WTC11 (cell line): ENCODE measurements around the gene STK25. TPM values are rescaled to one million over a fixed set of nuclear protein-coding genes. Genes with fewer than 3 reads are reported as not detected.

Experiments
- ATAC-seq: fragments of 200-7000 bp; cut with Tn5 transposase; 2 replicates; pipeline ENCODE4 v1.10.0; 2021; ENCODE audit warnings: mild to moderate bottlenecking, moderate library complexity
- CTCF ChIA-PET: fragments of 300-600 bp; sonication (Branson Sonifier 250); formaldehyde crosslinking; loops from one replicate; lab custom pipeline; 2021; ENCODE audit warnings: antibody characterized with exemption; lab: Charles Lee
- POLR2A ChIA-PET: fragments of 350-600 bp; sonication (Branson Sonifier 250); formaldehyde crosslinking; loops from one replicate; lab custom pipeline; 2021; ENCODE audit warnings: antibody characterized with exemption; lab: Charles Lee
- DNase-seq: peaks from one replicate; pipeline ENCODE4 v3.0.0; 2021; ENCODE audit warnings: low spot score
- H3K27ac Mint-ChIP-seq: 2 replicates; pipeline ENCODE4 v1.8.0; 2021; ENCODE audit warnings: mixed read lengths
- H3K27me3 Mint-ChIP-seq: 2 replicates; pipeline ENCODE4 v1.8.0; 2021; ENCODE audit warnings: low read depth, mild to moderate bottlenecking, moderate library complexity, mixed read lengths
- H3K36me3 Mint-ChIP-seq: 2 replicates; pipeline ENCODE4 v1.8.0; 2021; ENCODE audit warnings: mixed read lengths
- H3K4me1 Mint-ChIP-seq: 2 replicates; pipeline ENCODE4 v1.8.0; 2022; ENCODE audit warnings: mixed read lengths
- H3K4me3 Mint-ChIP-seq: 2 replicates; pipeline ENCODE4 v1.8.0; 2021; ENCODE audit warnings: mild to moderate bottlenecking, moderate library complexity, mixed read lengths
- H3K9me3 Mint-ChIP-seq: 2 replicates; pipeline ENCODE4 v1.8.0; 2021; ENCODE audit warnings: mixed read lengths
- GRHL2 ChIP-seq: fragments of 250-450 bp; sonication (Bioruptor Pico); IDR thresholded peaks from 2 replicates; pipeline ENCODE4 v1.8.0; 2022; ENCODE audit warnings: mild to moderate bottlenecking, moderate library complexity; ENCODE audit not compliant: insufficient replicate concordance, severe bottlenecking
- IRF2 ChIP-seq: sonication (generic); formaldehyde crosslinking; IDR thresholded peaks from 2 replicates; pipeline ENCODE4 v1.8.0; 2022; ENCODE audit warnings: low read depth, missing genetic modification reagents, borderline replicate concordance
- JUN ChIP-seq: sonication (generic); formaldehyde crosslinking; IDR thresholded peaks from 2 replicates; pipeline ENCODE4 v1.8.0; 2023; ENCODE audit warnings: mild to moderate bottlenecking, missing genetic modification reagents
- MXD4 ChIP-seq: fragments of 250-450 bp; sonication (Bioruptor Pico); IDR thresholded peaks from 2 replicates; pipeline ENCODE4 v1.8.0; 2021; ENCODE audit warnings: mild to moderate bottlenecking, moderate library complexity, borderline replicate concordance
- MYBL2 ChIP-seq: sonication (generic); formaldehyde crosslinking; IDR thresholded peaks from 2 replicates; pipeline ENCODE4 v1.8.1; 2023; ENCODE audit warnings: mild to moderate bottlenecking, moderate library complexity, missing genetic modification reagents
- NFE2L1 ChIP-seq: sonication (generic); formaldehyde crosslinking; IDR thresholded peaks from 2 replicates; pipeline ENCODE4 v1.8.1; 2023; ENCODE audit warnings: missing genetic modification reagents
- RORB ChIP-seq: fragments of 250-450 bp; sonication (Bioruptor Pico); IDR thresholded peaks from 2 replicates; pipeline ENCODE4 v1.9.0; 2021; ENCODE audit warnings: mild to moderate bottlenecking
- TEAD4 ChIP-seq: sonication (generic); formaldehyde crosslinking; IDR thresholded peaks from 2 replicates; pipeline ENCODE4 v1.8.0; 2022; ENCODE audit warnings: mild to moderate bottlenecking, missing genetic modification reagents
- ZNF263 ChIP-seq: sonication (generic); formaldehyde crosslinking; IDR thresholded peaks from 2 replicates; pipeline ENCODE4 v1.8.1; 2022; ENCODE audit warnings: low read depth, mild to moderate bottlenecking, moderate library complexity, missing genetic modification reagents
- total RNA-seq: library from RNA; stranded (reverse); gene quantifications from 3 replicates; pipeline ENCODE4 v1.2.3, GENCODE V29; 2021
- TF ChIP-seq, protein P1 (sequence below): sonication (generic); formaldehyde crosslinking; IDR thresholded peaks from 2 replicates; pipeline ENCODE4 v1.8.1; 2022; ENCODE audit warnings: mild to moderate bottlenecking, moderate library complexity, missing genetic modification reagents
- TF ChIP-seq, protein P2 (sequence below): fragments of 250-450 bp; sonication (Bioruptor Pico); IDR thresholded peaks from 2 replicates; pipeline ENCODE4 v2.1.2; 2022; ENCODE audit warnings: mild to moderate bottlenecking, moderate library complexity
- TF ChIP-seq, protein P3 (sequence below): sonication (generic); formaldehyde crosslinking; IDR thresholded peaks from 2 replicates; pipeline ENCODE4 v1.8.0; 2023; ENCODE audit warnings: mild to moderate bottlenecking, missing genetic modification reagents
- TF ChIP-seq, protein P4 (sequence below): sonication (generic); formaldehyde crosslinking; IDR thresholded peaks from 2 replicates; pipeline ENCODE4 v1.8.0; 2022; ENCODE audit warnings: mild to moderate bottlenecking, missing genetic modification reagents
- TF ChIP-seq, protein P5 (sequence below): sonication (generic); formaldehyde crosslinking; IDR thresholded peaks from 2 replicates; pipeline ENCODE4 v1.8.0; 2022; ENCODE audit warnings: mild to moderate bottlenecking, missing genetic modification reagents
- TF ChIP-seq, protein P6 (sequence below): sonication (generic); formaldehyde crosslinking; IDR thresholded peaks from 2 replicates; pipeline ENCODE4 v1.8.0; 2023; ENCODE audit warnings: missing genetic modification reagents, mild to moderate bottlenecking, borderline replicate concordance
- TF ChIP-seq, protein P7 (sequence below): sonication (generic); formaldehyde crosslinking; IDR thresholded peaks from 2 replicates; pipeline ENCODE4 v1.8.1; 2022; ENCODE audit warnings: low read depth, missing genetic modification reagents, borderline replicate concordance

STK25 gene
- total RNA-seq, 1 experiment from 2014 or later: 232 TPM

DNA sequence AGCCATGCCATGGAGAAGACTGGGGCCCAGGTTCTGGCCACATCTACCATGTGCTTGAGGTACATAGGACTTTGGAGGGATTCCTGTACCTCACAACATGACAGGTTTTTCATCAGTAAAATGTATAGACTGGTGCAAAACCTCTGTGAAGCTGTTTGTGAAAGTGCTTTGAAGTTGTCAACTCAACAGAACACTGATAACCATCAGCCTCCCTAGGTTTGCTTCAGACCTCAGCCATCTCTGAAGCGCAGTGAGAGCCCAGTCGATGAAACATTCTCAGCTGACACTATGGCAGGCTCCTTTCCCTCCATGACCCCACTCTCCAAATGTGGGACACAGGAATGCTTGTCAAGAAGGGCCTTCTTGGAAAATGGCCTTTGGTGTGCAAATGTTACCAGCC lies 38.6 kb downstream of the STK25 start:
- Mint-ChIP-seq H3K27me3 (peaks cover 26% of the 10 kb centered on the region), H3K27ac (no peak overlapping the region)

More for the DNA sequence above, 38.6 kb downstream of the STK25 start:
- Mint-ChIP-seq H3K9me3 (peaks cover 13% of the 10 kb centered on the region), H3K4me1 (no peaks in the 10 kb centered on the region), H3K4me3 (no peak overlapping the region), H3K36me3 (no peaks in the 10 kb centered on the region)
- TF ChIP-seq NFE2L1 (no peak), RORB (CRISPR knock-in tag) (no peak), TEAD4 (CRISPR knock-in tag) (no peak), ZNF263 (CRISPR knock-in tag) (no peak), JUN (no peak), MYBL2 (CRISPR knock-in tag) (no peak), IRF2 (CRISPR knock-in tag) (no peak), GRHL2 (CRISPR knock-in tag) (no peak), MXD4 (CRISPR knock-in tag) (no peak)
- TF ChIP-seq, protein P1, sequence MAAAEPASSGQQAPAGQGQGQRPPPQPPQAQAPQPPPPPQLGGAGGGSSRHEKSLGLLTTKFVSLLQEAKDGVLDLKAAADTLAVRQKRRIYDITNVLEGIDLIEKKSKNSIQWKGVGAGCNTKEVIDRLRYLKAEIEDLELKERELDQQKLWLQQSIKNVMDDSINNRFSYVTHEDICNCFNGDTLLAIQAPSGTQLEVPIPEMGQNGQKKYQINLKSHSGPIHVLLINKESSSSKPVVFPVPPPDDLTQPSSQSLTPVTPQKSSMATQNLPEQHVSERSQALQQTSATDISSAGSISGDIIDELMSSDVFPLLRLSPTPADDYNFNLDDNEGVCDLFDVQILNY (CRISPR knock-in tag): no peak
- TF ChIP-seq, protein P2, sequence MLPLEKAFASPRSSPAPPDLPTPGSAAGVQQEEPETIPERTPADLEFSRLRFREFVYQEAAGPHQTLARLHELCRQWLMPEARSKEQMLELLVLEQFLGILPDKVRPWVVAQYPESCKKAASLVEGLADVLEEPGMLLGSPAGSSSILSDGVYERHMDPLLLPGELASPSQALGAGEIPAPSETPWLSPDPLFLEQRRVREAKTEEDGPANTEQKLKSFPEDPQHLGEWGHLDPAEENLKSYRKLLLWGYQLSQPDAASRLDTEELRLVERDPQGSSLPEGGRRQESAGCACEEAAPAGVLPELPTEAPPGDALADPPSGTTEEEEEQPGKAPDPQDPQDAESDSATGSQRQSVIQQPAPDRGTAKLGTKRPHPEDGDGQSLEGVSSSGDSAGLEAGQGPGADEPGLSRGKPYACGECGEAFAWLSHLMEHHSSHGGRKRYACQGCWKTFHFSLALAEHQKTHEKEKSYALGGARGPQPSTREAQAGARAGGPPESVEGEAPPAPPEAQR (CRISPR knock-in tag): no peak
- TF ChIP-seq, protein P3, sequence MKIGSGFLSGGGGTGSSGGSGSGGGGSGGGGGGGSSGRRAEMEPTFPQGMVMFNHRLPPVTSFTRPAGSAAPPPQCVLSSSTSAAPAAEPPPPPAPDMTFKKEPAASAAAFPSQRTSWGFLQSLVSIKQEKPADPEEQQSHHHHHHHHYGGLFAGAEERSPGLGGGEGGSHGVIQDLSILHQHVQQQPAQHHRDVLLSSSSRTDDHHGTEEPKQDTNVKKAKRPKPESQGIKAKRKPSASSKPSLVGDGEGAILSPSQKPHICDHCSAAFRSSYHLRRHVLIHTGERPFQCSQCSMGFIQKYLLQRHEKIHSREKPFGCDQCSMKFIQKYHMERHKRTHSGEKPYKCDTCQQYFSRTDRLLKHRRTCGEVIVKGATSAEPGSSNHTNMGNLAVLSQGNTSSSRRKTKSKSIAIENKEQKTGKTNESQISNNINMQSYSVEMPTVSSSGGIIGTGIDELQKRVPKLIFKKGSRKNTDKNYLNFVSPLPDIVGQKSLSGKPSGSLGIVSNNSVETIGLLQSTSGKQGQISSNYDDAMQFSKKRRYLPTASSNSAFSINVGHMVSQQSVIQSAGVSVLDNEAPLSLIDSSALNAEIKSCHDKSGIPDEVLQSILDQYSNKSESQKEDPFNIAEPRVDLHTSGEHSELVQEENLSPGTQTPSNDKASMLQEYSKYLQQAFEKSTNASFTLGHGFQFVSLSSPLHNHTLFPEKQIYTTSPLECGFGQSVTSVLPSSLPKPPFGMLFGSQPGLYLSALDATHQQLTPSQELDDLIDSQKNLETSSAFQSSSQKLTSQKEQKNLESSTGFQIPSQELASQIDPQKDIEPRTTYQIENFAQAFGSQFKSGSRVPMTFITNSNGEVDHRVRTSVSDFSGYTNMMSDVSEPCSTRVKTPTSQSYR (CRISPR knock-in tag): no peak
- TF ChIP-seq, protein P4, sequence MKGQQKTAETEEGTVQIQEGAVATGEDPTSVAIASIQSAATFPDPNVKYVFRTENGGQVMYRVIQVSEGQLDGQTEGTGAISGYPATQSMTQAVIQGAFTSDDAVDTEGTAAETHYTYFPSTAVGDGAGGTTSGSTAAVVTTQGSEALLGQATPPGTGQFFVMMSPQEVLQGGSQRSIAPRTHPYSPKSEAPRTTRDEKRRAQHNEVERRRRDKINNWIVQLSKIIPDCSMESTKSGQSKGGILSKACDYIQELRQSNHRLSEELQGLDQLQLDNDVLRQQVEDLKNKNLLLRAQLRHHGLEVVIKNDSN (CRISPR knock-in tag): no peak
- TF ChIP-seq, protein P5, sequence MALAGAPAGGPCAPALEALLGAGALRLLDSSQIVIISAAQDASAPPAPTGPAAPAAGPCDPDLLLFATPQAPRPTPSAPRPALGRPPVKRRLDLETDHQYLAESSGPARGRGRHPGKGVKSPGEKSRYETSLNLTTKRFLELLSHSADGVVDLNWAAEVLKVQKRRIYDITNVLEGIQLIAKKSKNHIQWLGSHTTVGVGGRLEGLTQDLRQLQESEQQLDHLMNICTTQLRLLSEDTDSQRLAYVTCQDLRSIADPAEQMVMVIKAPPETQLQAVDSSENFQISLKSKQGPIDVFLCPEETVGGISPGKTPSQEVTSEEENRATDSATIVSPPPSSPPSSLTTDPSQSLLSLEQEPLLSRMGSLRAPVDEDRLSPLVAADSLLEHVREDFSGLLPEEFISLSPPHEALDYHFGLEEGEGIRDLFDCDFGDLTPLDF (CRISPR knock-in tag): no peak
- TF ChIP-seq, protein P6, sequence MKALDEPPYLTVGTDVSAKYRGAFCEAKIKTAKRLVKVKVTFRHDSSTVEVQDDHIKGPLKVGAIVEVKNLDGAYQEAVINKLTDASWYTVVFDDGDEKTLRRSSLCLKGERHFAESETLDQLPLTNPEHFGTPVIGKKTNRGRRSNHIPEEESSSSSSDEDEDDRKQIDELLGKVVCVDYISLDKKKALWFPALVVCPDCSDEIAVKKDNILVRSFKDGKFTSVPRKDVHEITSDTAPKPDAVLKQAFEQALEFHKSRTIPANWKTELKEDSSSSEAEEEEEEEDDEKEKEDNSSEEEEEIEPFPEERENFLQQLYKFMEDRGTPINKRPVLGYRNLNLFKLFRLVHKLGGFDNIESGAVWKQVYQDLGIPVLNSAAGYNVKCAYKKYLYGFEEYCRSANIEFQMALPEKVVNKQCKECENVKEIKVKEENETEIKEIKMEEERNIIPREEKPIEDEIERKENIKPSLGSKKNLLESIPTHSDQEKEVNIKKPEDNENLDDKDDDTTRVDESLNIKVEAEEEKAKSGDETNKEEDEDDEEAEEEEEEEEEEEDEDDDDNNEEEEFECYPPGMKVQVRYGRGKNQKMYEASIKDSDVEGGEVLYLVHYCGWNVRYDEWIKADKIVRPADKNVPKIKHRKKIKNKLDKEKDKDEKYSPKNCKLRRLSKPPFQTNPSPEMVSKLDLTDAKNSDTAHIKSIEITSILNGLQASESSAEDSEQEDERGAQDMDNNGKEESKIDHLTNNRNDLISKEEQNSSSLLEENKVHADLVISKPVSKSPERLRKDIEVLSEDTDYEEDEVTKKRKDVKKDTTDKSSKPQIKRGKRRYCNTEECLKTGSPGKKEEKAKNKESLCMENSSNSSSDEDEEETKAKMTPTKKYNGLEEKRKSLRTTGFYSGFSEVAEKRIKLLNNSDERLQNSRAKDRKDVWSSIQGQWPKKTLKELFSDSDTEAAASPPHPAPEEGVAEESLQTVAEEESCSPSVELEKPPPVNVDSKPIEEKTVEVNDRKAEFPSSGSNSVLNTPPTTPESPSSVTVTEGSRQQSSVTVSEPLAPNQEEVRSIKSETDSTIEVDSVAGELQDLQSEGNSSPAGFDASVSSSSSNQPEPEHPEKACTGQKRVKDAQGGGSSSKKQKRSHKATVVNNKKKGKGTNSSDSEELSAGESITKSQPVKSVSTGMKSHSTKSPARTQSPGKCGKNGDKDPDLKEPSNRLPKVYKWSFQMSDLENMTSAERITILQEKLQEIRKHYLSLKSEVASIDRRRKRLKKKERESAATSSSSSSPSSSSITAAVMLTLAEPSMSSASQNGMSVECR (CRISPR knock-in tag): no peak
- TF ChIP-seq, protein P7, sequence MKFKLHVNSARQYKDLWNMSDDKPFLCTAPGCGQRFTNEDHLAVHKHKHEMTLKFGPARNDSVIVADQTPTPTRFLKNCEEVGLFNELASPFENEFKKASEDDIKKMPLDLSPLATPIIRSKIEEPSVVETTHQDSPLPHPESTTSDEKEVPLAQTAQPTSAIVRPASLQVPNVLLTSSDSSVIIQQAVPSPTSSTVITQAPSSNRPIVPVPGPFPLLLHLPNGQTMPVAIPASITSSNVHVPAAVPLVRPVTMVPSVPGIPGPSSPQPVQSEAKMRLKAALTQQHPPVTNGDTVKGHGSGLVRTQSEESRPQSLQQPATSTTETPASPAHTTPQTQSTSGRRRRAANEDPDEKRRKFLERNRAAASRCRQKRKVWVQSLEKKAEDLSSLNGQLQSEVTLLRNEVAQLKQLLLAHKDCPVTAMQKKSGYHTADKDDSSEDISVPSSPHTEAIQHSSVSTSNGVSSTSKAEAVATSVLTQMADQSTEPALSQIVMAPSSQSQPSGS: no peak
- ChIA-PET CTCF (no interaction called here), POLR2A (no interaction called here)
- ATAC-seq (no peak), DNase-seq (no peak)
